SK-N-SH (cell line): ENCODE data around the gene ECE1. TPM values are rescaled to one million over a fixed set of nuclear protein-coding genes. Genes with fewer than 3 reads are reported as not detected.

Experiments
- CTCF ChIA-PET: fragments of 300-600, 350-600 bp; formaldehyde crosslinking; extraction: SDS; loops from one replicate; lab custom pipeline; 2021; lab: Yijun Ruan, JAX
- POLR2A ChIA-PET: fragments of 350-600 bp; sonication (Branson Sonifier 250); formaldehyde crosslinking; extraction: SDS; loops from one replicate; lab custom pipeline; 2020; ENCODE audit warnings: antibody characterized with exemption, inconsistent platforms; lab: Yijun Ruan, JAX
- DNase-seq: peaks from one replicate; pipeline ENCODE4 v3.0.0; 2012
- H2AFZ ChIP-seq: fragments of 200-600 bp; sonication (generic); 2 replicates; pipeline ENCODE4 v1.8.1; 2016; ENCODE audit warnings: antibody characterized with exemption, mild to moderate bottlenecking, low read depth
- H3F3A ChIP-seq: fragments of 200-600 bp; sonication (generic); replicated peaks from 2 replicates; pipeline ENCODE3; 2016; ENCODE audit warnings: antibody characterized with exemption, mild to moderate bottlenecking; ENCODE audit not compliant: insufficient read depth
- H3K27ac ChIP-seq, 2 experiments: fragments of 200-500 bp in 1 of 2; fragments of 200-600 bp in 1 of 2; sonication (Bioruptor generic) in 1 of 2; sonication (generic), shearing (Covaris generic) in 1 of 2; 2 replicates each; pipeline versions ENCODE4 v1.5.1 to v1.6.1; 2014 to 2016; ENCODE audit warnings: low read depth in 2 of 2, inconsistent platforms in 1 of 2, low read length in 1 of 2, mild to moderate bottlenecking in 1 of 2, mixed read lengths in 1 of 2
- H3K27me3 ChIP-seq: fragments of 200-600 bp; sonication (generic), shearing (Covaris generic); 2 replicates; pipeline ENCODE4 v1.6.1; 2016; ENCODE audit warnings: mixed run types; ENCODE audit not compliant: insufficient read depth
- H3K36me3 ChIP-seq, 2 experiments: fragments of 200-500 bp in 1 of 2; fragments of 200-600 bp in 1 of 2; sonication (Bioruptor generic) in 1 of 2; sonication (generic) in 1 of 2; replicated peaks in 1 of 2; 2 replicates each; pipeline versions ENCODE3 to v1.5.1; 2014 to 2016; ENCODE audit warnings: low read length in 1 of 2, mild to moderate bottlenecking in 1 of 2; ENCODE audit not compliant: insufficient read depth in 2 of 2, control insufficient read depth in 1 of 2
- H3K4me1 ChIP-seq, 2 experiments: fragments of 200-500 bp in 1 of 2; fragments of 200-600 bp in 1 of 2; sonication (Bioruptor generic) in 1 of 2; sonication (generic), shearing (Covaris generic) in 1 of 2; 2 replicates each; pipeline versions ENCODE4 v1.5.1 to v1.6.1; 2014 to 2016; ENCODE audit warnings: low read depth in 1 of 2, low read length in 1 of 2, mixed run types in 1 of 2; ENCODE audit not compliant: insufficient read depth in 2 of 2, control insufficient read depth in 1 of 2
- H3K4me2 ChIP-seq: fragments of 200-600 bp; sonication (generic), shearing (Covaris generic); 2 replicates; pipeline ENCODE4 v1.6.1; 2017; ENCODE audit warnings: mixed run types
- H3K4me3 ChIP-seq, 2 experiments: fragments of 200-500 bp in 1 of 2; fragments of 200-600 bp in 1 of 2; sonication (Bioruptor generic) in 1 of 2; sonication (generic), shearing (Covaris generic) in 1 of 2; 2 replicates each; pipeline versions ENCODE4 v1.5.1 to v1.8.1; 2014 to 2016; ENCODE audit warnings: low read depth in 2 of 2, inconsistent platforms in 1 of 2, low read length in 1 of 2, mild to moderate bottlenecking in 1 of 2, mixed read lengths in 1 of 2, moderate library complexity in 1 of 2
- H3K79me2 ChIP-seq: fragments of 200-600 bp; sonication (generic); 2 replicates; pipeline ENCODE4 v1.8.1; 2017; ENCODE audit warnings: mild to moderate bottlenecking; ENCODE audit not compliant: insufficient read depth
- H3K9ac ChIP-seq: fragments of 200-600 bp; sonication (generic); 2 replicates; pipeline ENCODE4 v1.6.1; 2017; ENCODE audit warnings: mixed run types
- H3K9me2 ChIP-seq: fragments of 200-600 bp; sonication (generic); 2 replicates; pipeline ENCODE4 v1.6.1; 2017; ENCODE audit warnings: mixed run types
- H3K9me3 ChIP-seq: fragments of 200-600 bp; sonication (generic); 2 replicates; pipeline ENCODE4 v1.6.1; 2017; ENCODE audit warnings: mixed run types, mild to moderate bottlenecking, moderate library complexity
- H4K20me1 ChIP-seq: fragments of 200-600 bp; sonication (generic); 2 replicates; pipeline ENCODE4 v1.6.1; 2017; ENCODE audit warnings: mild to moderate bottlenecking, mixed run types; ENCODE audit not compliant: insufficient read depth
- CHD2 ChIP-seq: fragments of 150-350 bp; IDR thresholded peaks from 2 replicates; pipeline ENCODE4 v1.6.1; 2018; ENCODE audit warnings: low read length; ENCODE audit not compliant: partially characterized antibody
- CTCF ChIP-seq: fragments of 200-600 bp; sonication (generic); IDR thresholded peaks from 2 replicates; pipeline ENCODE4 v1.6.1; 2017; ENCODE audit warnings: antibody characterized with exemption, mild to moderate bottlenecking, moderate library complexity
- FOXJ3 ChIP-seq: sonication (generic); formaldehyde crosslinking; IDR thresholded peaks from 2 replicates; pipeline ENCODE4 v1.5.1; 2020; ENCODE audit warnings: mild to moderate bottlenecking, missing genetic modification reagents
- FOXM1 ChIP-seq: IDR thresholded peaks from 2 replicates; pipeline ENCODE4 v1.4.0; 2012; ENCODE audit warnings: low read depth, mild to moderate bottlenecking
- IRF3 ChIP-seq: fragments of 150-350 bp; IDR thresholded peaks from 2 replicates; pipeline ENCODE4 v1.6.1; 2016; ENCODE audit warnings: mild to moderate bottlenecking, low read depth, low read length
- JUND ChIP-seq: IDR thresholded peaks from 2 replicates; pipeline ENCODE4 v1.4.0; 2012
- MEF2A ChIP-seq: IDR thresholded peaks from 2 replicates; pipeline ENCODE4 v1.4.0; 2012; ENCODE audit warnings: low read depth, borderline replicate concordance
- MXI1 ChIP-seq: IDR thresholded peaks from 2 replicates; pipeline ENCODE4 v1.6.1; 2012; ENCODE audit warnings: mild to moderate bottlenecking, low read depth, low read length, improper control_type of control experiment
- NFIC ChIP-seq: IDR thresholded peaks from 2 replicates; pipeline ENCODE4 v1.4.0; 2012; ENCODE audit warnings: borderline replicate concordance
- NRF1 ChIP-seq: IDR thresholded peaks from 2 replicates; pipeline ENCODE4 v1.6.1; 2012; ENCODE audit warnings: low read depth, mild to moderate bottlenecking, low read length
- POLR2AphosphoS5 ChIP-seq: IDR thresholded peaks from 2 replicates; pipeline ENCODE4 v1.6.1; 2012; ENCODE audit warnings: low read depth, low read length
- RAD21 ChIP-seq: IDR thresholded peaks from 2 replicates; pipeline ENCODE4 v1.6.1; 2012; ENCODE audit warnings: mild to moderate bottlenecking, low read length
- RCOR1 ChIP-seq: fragments of 150-350 bp; IDR thresholded peaks from 2 replicates; pipeline ENCODE4 v1.6.1; 2017; ENCODE audit warnings: antibody characterized with exemption, low read length
- RFX5 ChIP-seq: IDR thresholded peaks from 2 replicates; pipeline ENCODE4 v1.6.1; 2012; ENCODE audit warnings: mild to moderate bottlenecking, improper control_type of control experiment, low read length
- SMC3 ChIP-seq: IDR thresholded peaks from 2 replicates; pipeline ENCODE4 v1.6.1; 2012; ENCODE audit warnings: low read depth, low read length, improper control_type of control experiment
- TAF1 ChIP-seq: IDR thresholded peaks from 2 replicates; pipeline ENCODE4 v1.6.1; 2012; ENCODE audit warnings: low read depth, mild to moderate bottlenecking, low read length, moderate library complexity, borderline replicate concordance
- USF1 ChIP-seq: IDR thresholded peaks from 2 replicates; pipeline ENCODE4 v1.4.0; 2012; ENCODE audit warnings: low read depth, borderline replicate concordance
- USF2 ChIP-seq: fragments of 150-350 bp; IDR thresholded peaks from 2 replicates; pipeline ENCODE4 v1.6.1; 2017; ENCODE audit warnings: antibody characterized with exemption, low read length, low read depth, borderline replicate concordance
- YY1 ChIP-seq: IDR thresholded peaks from 2 replicates; pipeline ENCODE4 v1.4.0; 2012; ENCODE audit warnings: low read depth, mild to moderate bottlenecking
- WGBS: methylation state at CpG from one replicate; pipeline ENCODE4 v1.1.6; 2017; ENCODE audit warnings: low lambda C conversion rate; 5-methylcytosine and 5-hydroxymethylcytosine counted together
- polyA plus RNA-seq, 3 experiments: library from polyadenylated mRNA; depleted of rRNA; stranded (reverse); fragments of >200 nt; gene quantifications; 2 replicates each; pipeline ENCODE4 v1.2.3, GENCODE V29; 2012

The ECE1 gene
- polyA plus RNA-seq, 1 of the 3 experiments (the other 2 are of a cell fraction) = 96.6 TPM

- no peak overlapping the region for H3K9ac ChIP-seq
- no peak for TF ChIP-seq MXI1
- TF ChIP-seq CTCF = peak; percentile 86
- TF ChIP-seq USF2 = no peak
- TF ChIP-seq RAD21 = peak; percentile 52
- peak; percentile 29; the same call in 1 of the 2 replicates for TF ChIP-seq SMC3
- no peak for TF ChIP-seq NRF1
- peaks cover 7 to 10% of the 10 kb centered on the region in 2 experiments for H3K36me3 ChIP-seq
- H3K9me2 ChIP-seq = no peaks in the 10 kb centered on the region
- ChIA-PET CTCF (interaction anchor here (0.6 to 7.5 kb wide), 38 partner anchors 8 to 520 kb away, joined by 3 to 76 read pairs (median 4); no protein-coding TSS in a partner anchor), POLR2A (no interaction called here)
- H4K20me1 ChIP-seq = no peaks in the 10 kb centered on the region
- H3K27me3 ChIP-seq = no peaks in the 10 kb centered on the region
- no peak overlapping the region for H3K4me2 ChIP-seq
- H3K79me2 ChIP-seq = no peaks in the 10 kb centered on the region
- H2AFZ ChIP-seq = no peak overlapping the region
- no peak overlapping the region; a peak in 1 of 4 replicates for H3K27ac ChIP-seq
- H3K4me1 ChIP-seq = peaks cover 0 to 13% of the 10 kb centered on the region in 2 experiments; a peak in 1 of 4 replicates
- WGBS = 85% methylated on average over 15 of the region's 19 CpGs
- peak; percentile 67 for DNase-seq
- no peaks in the 10 kb centered on the region for H3K9me3 ChIP-seq
- H3K4me3 ChIP-seq = no peak overlapping the region; a peak in 1 of 4 replicates
- H3F3A ChIP-seq = peaks cover 7% of the 10 kb centered on the region
Measured at GRCh38 chr1:21216835-21217811, 73.1 kb downstream of the ECE1 start.

- Histone ChIP-seq H3K4me2 (no peak overlapping the region), H3K27me3 (no peaks in the 10 kb centered on the region), H3K4me1 (no peaks in the 10 kb centered on the region; a peak in 1 of 4 replicates), H3K79me2 (no peaks in the 10 kb centered on the region), H3K36me3 (no peaks in the 10 kb centered on the region), H3K9ac (no peak overlapping the region), H4K20me1 (no peaks in the 10 kb centered on the region), H3K4me3 (no peak overlapping the region), H3K9me3 (no peaks in the 10 kb centered on the region), H2AFZ (no peak overlapping the region), H3K9me2 (no peaks in the 10 kb centered on the region), H3K27ac (no peak overlapping the region), H3F3A (no peaks in the 10 kb centered on the region)
- POLR2A ChIA-PET = no interaction called here
- WGBS = 41% methylated on average over 3 of the region's 3 CpGs
- CTCF ChIA-PET = interaction anchor here (0.8 to 4.2 kb wide), 5 partner anchors 17 to 514 kb away, joined by 3 to 21 read pairs (median 4); no protein-coding TSS in a partner anchor
- DNase-seq = no peak
- no peak for TF ChIP-seq POLR2AphosphoS5
- no peak for TF ChIP-seq JUND
- no peak for TF ChIP-seq TAF1
- TF ChIP-seq CHD2 = no peak
- no peak for TF ChIP-seq YY1
- no peak for TF ChIP-seq RCOR1
- no peak for TF ChIP-seq NFIC
- no peak for TF ChIP-seq FOXM1
- no peak for TF ChIP-seq RFX5
- no peak for TF ChIP-seq MEF2A
- TF ChIP-seq FOXJ3 (CRISPR knock-in tag) = no peak
- TF ChIP-seq SMC3 = no peak
- TF ChIP-seq IRF3 = no peak
- no peak for TF ChIP-seq USF1
Measured at GRCh38 chr1:21212126-21212525, 78.1 kb downstream of the ECE1 start.
